ENCODE results near the gene NSD1.
"Not testable (repeated sequence)": the region's sequence is repeated elsewhere in the genome, so short reads cannot be mapped to it uniquely, and the experiment has no call there.

The NSD1 gene

GRCh38 chr5:177293819-177294581 lies 160.4 kb downstream of the NSD1 start:
- DNase-seq = no peak

DNA sequence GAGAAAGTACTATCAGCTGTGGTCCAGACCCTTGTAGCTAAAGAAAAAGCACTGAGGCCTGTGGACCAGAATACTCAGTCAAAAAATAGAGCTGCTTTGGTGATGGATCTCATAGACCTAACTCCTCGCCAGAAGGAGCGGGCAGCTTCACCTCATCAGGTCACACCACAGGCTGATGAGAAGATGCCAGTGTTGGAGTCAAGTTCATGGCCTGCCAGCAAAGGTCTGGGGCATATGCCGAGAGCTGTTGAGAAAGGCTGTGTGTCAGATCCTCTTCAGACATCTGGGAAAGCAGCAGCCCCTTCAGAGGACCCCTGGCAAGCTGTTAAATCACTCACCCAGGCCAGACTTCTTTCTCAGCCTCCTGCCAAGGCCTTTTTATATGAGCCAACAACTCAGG lies 161.1 kb downstream of the NSD1 start:
- DNase-seq = no peak

- no peak for DNase-seq
Observed at GRCh38 chr5:177295924-177296323, 162.4 kb downstream of the NSD1 start.

- no peak for DNase-seq
Observed at GRCh38 chr5:177296581-177296980, 163.0 kb downstream of the NSD1 start.

- DNase-seq = no peak
Observed at GRCh38 chr5:177297922-177298321, 164.3 kb downstream of the NSD1 start.

DNA sequence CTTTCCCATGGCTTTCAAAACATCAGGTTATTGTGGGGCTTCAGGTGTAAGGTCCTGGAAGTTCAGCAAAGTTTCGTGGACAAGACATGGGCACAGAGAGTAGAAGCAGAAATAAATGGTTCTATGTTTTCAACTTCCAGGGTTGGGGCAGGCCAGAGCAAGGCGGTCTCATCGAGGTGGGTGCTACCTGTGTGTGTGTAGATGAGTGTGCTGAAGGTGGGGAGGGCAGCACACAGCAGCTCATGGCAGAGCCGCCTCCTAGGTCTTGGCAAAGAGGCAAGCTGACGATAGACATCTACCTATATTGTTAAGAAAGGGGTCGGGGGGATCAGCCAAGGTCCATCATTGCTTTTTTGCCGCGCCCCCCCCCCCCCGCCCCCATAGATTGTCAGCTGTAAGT lies 166.1 kb downstream of the NSD1 start:
- no peak for DNase-seq

GRCh38 chr5:177300236-177300880 lies 166.8 kb downstream of the NSD1 start:
- peak; percentile 30 for DNase-seq

DNA sequence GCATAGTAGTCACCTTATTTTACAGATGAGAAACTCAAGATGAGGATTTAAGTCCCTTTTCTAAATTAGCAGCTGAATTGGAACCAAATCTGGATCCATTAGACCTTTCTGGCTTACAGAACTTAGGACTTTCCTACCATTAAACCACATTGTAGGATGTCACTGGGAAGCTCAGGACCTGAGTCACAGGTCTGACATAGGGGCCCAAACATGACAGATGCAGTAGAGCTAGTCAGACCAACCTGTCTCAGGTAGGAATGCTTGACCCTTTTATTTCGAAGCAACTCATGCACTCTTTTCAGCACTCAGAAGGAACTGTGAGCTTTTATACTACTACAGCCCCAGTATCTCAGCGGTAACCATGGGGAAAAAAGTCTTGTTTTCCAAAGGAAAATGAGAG lies 167.4 kb downstream of the NSD1 start:
- no peak for DNase-seq

- DNase-seq = no peak
Observed at GRCh38 chr5:177301503-177302165, 168.1 kb downstream of the NSD1 start.

DNA sequence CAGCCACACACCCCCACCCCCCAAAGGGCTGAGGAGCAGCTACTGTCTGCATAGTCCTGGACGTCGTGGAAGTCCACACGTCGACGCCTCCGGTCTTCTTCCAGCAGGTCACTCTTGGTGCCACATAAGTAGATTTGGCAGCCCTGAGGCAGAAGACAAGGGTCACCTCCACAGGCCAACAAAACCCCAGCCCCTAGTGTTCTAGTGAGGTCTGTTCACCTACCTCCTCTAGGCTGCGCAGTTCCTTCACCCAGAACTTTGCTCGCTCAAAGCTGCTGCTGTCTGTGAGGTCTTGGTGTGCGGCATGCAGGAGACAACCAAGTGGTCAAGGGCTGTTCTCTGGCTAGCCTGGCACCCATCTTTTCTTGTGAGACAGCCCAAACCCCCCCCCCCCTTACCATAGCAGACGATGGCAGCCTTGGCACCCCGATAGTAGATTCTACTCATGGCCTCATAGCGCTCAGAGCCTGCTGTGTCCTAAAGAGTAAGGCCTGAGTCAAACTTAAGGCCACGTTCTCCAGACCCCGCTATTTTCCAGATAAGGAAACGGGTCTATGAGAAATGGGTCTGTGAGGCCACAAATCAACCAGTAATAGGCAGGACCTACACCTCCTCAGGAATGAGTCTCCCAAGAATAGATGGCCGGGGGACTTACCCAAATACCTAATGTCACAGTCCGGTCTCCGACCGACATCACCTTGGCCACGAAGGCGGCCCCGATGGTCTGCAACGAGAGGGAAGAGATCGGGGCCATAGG lies 169.0 kb downstream of the NSD1 start:
- DNase-seq = no peak

- DNase-seq = peak; percentile 89
Observed at GRCh38 chr5:177303121-177303924, 169.8 kb downstream of the NSD1 start, which contains the start of the genes PRELID1 and RAB24. PRELID1 (plus strand) TSS chr5:177303799; CDS start chr5:177303986, 187 bp downstream. RAB24 (minus strand) TSS chr5:177303719; CDS start chr5:177303288, 431 bp downstream.

- no peak for DNase-seq
Observed at GRCh38 chr5:177303925-177304391, 170.4 kb downstream of the NSD1 start.

GRCh38 chr5:177304392-177305119 lies 171.0 kb downstream of the NSD1 start:
- peak; percentile 32 for DNase-seq

DNA sequence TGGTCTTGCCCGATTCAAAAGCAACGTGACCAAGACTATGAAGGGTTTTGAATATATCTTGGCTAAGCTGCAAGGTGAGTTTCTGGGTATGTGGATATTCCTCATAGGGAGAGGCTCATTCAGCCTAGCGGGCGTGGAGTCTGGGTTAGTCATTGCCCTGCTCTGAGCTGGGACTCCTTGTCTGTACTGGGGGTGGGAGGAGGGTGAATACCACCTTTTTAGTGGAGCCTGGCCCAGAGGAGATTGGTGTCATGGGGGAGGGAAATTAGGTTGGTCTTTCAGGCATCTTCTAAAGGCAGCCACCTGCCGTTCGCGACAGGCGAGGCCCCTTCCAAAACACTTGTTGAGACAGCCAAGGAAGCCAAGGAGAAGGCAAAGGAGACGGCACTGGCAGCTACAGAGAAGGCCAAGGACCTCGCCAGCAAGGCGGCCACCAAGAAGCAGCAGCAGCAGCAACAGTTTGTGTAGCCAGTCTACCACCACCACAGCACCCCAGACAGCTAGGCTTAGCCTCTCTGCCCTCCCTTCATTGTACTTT lies 172.6 kb downstream of the NSD1 start:
- not testable (repeated sequence) for DNase-seq

GRCh38 chr5:177306674-177307543 lies 173.3 kb downstream of the NSD1 start:
- no peak for DNase-seq

GRCh38 chr5:177307544-177308363 lies 174.2 kb downstream of the NSD1 start:
- DNase-seq = no peak

DNA sequence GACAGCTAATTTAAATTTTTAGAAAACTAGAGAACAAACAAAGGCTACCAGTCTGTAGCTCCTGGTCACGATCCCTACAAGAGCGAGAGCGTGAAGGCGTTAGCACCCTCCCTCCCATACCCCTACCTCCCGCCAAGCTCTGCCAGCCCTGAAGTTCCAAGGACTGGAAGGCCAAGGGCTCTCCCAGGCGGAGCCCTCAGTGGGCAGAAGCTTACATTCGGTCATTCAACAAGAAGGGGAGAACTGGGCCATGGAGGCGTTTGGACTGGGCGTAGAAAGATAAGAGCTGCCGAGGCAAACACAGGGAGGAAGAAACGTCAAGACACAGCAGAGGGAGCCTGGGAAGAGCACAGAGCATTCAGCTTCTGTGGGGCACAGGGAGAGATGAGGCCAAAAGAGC lies 175.2 kb downstream of the NSD1 start:
- DNase-seq = no peak

- DNase-seq = peak; percentile 77
Observed at GRCh38 chr5:177309351-177310191, 176.0 kb downstream of the NSD1 start.
